Measurements from ENCODE around the gene NUP85.

DNA sequence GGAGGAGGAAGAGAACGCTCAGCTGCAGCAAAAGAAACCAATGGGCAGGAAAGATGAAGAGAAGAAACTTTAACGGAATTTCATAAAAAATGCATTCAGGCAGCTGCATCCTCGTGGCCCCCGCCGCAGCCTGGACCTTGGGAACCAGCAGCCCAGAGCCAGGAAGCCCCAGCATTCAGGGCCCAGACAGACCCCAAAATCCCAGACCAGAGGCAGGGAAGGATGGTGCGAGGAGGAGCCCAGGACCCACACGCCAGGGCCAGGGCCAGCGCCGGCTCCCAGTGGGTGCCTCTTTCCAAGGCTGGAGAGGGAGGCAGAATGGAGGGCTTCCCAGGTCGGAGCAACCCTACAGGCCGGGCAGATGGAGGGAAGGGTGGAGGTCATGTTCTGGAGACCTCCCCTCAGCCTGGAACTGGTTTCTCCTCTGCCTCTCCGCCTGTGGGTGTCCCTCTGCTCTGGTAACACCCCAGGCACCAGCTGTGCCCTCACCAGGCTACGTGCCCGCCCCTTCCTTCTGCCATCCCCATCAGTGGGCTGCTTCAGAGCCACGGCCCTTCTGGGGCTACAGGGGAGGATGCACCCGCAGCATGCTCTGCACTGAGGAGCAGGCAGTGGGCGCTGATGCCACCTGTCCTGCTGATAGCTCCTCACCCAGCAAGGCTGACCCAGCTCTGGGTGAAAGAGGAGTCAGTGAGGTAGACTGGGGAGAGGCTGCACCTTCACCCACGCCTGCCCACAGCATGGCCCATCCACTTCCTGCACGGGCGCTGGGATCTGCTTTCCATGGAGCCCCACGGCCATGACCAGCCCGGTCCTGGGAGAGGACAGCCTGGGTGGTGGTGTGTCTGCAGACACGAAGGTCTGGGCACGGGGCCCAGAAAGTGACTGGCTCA, 66.7 kb downstream of the NUP85 start:
- TF ChIP-seq, protein P1, sequence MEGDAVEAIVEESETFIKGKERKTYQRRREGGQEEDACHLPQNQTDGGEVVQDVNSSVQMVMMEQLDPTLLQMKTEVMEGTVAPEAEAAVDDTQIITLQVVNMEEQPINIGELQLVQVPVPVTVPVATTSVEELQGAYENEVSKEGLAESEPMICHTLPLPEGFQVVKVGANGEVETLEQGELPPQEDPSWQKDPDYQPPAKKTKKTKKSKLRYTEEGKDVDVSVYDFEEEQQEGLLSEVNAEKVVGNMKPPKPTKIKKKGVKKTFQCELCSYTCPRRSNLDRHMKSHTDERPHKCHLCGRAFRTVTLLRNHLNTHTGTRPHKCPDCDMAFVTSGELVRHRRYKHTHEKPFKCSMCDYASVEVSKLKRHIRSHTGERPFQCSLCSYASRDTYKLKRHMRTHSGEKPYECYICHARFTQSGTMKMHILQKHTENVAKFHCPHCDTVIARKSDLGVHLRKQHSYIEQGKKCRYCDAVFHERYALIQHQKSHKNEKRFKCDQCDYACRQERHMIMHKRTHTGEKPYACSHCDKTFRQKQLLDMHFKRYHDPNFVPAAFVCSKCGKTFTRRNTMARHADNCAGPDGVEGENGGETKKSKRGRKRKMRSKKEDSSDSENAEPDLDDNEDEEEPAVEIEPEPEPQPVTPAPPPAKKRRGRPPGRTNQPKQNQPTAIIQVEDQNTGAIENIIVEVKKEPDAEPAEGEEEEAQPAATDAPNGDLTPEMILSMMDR (IDR thresholded peaks at IDR 0.05; ENCODE audit: low read length) = peak; percentile 34; the same call in 1 of the 2 replicates
- TF ChIP-seq EZH2 (IDR thresholded peaks at IDR 0.05; ENCODE audit: borderline replicate concordance, low read length) = no peak

All from OCI-LY1 (cell line).